Hepatocyte (in vitro differentiated cells): ENCODE measurements around the gene PLXND1.

Experiments used
- EZH2 ChIP-seq: fragments of 200-600 bp; sonication (generic); IDR thresholded peaks from 2 replicates; pipeline ENCODE4 v1.6.1; 2016; ENCODE audit warnings: antibody characterized with exemption, mild to moderate bottlenecking, borderline replicate concordance
- TF ChIP-seq, protein P1 (sequence below): fragments of 200-600 bp; sonication (generic); IDR thresholded peaks from 2 replicates; pipeline ENCODE4 v1.5.1; 2016; ENCODE audit warnings: antibody characterized with exemption, mild to moderate bottlenecking; ENCODE audit not compliant: poor library complexity

DNA sequence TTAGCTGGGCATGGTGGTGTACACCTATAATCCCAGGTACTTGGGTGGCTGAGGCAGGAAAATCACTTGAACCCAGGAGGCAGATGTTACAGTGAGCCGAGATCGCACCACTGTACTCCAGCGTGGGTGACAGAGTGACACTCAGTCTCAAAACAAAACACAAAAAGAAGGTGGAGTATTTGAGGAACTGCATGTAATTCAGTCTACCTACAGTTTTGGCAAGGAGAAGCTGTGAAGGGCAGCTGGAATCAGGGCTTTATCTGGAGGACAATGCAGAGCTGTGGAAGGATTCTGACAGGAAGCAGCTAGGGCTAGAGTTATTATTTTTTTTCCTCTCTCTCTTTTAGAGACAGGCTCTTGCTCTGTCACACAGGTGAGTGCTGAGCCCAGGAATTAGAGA is 56.7 kb downstream of the PLXND1 start:
- TF ChIP-seq, protein P1, sequence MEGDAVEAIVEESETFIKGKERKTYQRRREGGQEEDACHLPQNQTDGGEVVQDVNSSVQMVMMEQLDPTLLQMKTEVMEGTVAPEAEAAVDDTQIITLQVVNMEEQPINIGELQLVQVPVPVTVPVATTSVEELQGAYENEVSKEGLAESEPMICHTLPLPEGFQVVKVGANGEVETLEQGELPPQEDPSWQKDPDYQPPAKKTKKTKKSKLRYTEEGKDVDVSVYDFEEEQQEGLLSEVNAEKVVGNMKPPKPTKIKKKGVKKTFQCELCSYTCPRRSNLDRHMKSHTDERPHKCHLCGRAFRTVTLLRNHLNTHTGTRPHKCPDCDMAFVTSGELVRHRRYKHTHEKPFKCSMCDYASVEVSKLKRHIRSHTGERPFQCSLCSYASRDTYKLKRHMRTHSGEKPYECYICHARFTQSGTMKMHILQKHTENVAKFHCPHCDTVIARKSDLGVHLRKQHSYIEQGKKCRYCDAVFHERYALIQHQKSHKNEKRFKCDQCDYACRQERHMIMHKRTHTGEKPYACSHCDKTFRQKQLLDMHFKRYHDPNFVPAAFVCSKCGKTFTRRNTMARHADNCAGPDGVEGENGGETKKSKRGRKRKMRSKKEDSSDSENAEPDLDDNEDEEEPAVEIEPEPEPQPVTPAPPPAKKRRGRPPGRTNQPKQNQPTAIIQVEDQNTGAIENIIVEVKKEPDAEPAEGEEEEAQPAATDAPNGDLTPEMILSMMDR = no peak
- TF ChIP-seq EZH2 = no peak
